LNCaP clone FGC (cell line): Measurements from ENCODE around the gene DNASE1.

Experiments used
- DNase-seq: peaks from one replicate; pipeline ENCODE4 v3.0.0-alpha.2; 2011; ENCODE audit warnings: low read depth
- H3K4me3 ChIP-seq: 2 replicates; pipeline ENCODE4 v1.5.1; 2011; ENCODE audit warnings: mild to moderate bottlenecking, low read depth, low read length, control low read depth
- CTCF ChIP-seq: IDR thresholded peaks from 2 replicates; pipeline ENCODE4 v1.5.1; 2012; ENCODE audit warnings: mild to moderate bottlenecking; ENCODE audit not compliant: control insufficient read depth, insufficient read depth; ENCODE audit errors: extremely low read depth

DNASE1 gene

GRCh38 chr16:3669082-3669481, 14.6 kb downstream of the DNASE1 start:
- no peak overlapping the region for H3K4me3 ChIP-seq
- DNase-seq: no peak
- TF ChIP-seq CTCF: no peak

- DNase-seq: no peak
- no peak for TF ChIP-seq CTCF
- H3K4me3 ChIP-seq: no peak overlapping the region
These were observed 16.2 kb downstream of the DNASE1 start for GRCh38 chr16:3670711-3671110.

GRCh38 chr16:3671424-3671823, 16.9 kb downstream of the DNASE1 start:
- H3K4me3 ChIP-seq: no peak overlapping the region
- DNase-seq: no peak
- TF ChIP-seq CTCF: no peak

- DNase-seq: no peak
- TF ChIP-seq CTCF: no peak
These were observed 18.1 kb downstream of the DNASE1 start for GRCh38 chr16:3672571-3673041.

GRCh38 chr16:3673201-3673600, 18.7 kb downstream of the DNASE1 start:
- no peak overlapping the region for H3K4me3 ChIP-seq

More at GRCh38 chr16:3672571-3673041, 18.1 kb downstream of the DNASE1 start:
- H3K4me3 ChIP-seq: no peak overlapping the region

GRCh38 chr16:3673676-3674377, 19.3 kb downstream of the DNASE1 start:
- TF ChIP-seq CTCF: no peak

More at GRCh38 chr16:3673201-3673600, 18.7 kb downstream of the DNASE1 start:
- no peak for DNase-seq
- no peak for TF ChIP-seq CTCF

More at GRCh38 chr16:3673676-3674377, 19.3 kb downstream of the DNASE1 start:
- DNase-seq: no peak
- no peak overlapping the region for H3K4me3 ChIP-seq
